HEK293 (cell line): Measurements from ENCODE around the gene OR6N2.

Experiments used
- CTCF ChIA-PET: fragments of 350-600 bp; formaldehyde crosslinking; extraction: SDS; loops from one replicate; lab custom pipeline; 2021; ENCODE audit warnings: antibody characterized with exemption; lab: Yijun Ruan, JAX
- POLR2A ChIA-PET: fragments of 300-600 bp; formaldehyde crosslinking; extraction: SDS; loops from one replicate; lab custom pipeline; 2020; ENCODE audit warnings: antibody characterized with exemption, inconsistent platforms; lab: Yijun Ruan, JAX
- H3K27ac ChIP-seq: fragments of 200-500 bp; sonication (Bioruptor generic); 2 replicates; pipeline ENCODE4 v1.5.1; 2014; ENCODE audit warnings: low read depth, low read length, control low read depth, inconsistent platforms; ENCODE audit errors: extremely low read depth
- H3K36me3 ChIP-seq, 2 experiments: fragments of 200-500 bp in 1 of 2; sonication (Bioruptor generic) in 1 of 2; 1 replicate in 1 of 2; 2 replicates in 1 of 2; pipeline ENCODE4 v1.5.1; 2014 to 2017; ENCODE audit warnings: inconsistent platforms in 2 of 2, low read length in 2 of 2; ENCODE audit not compliant: control insufficient read depth in 2 of 2, insufficient read depth in 1 of 2
- H3K4me1 ChIP-seq: fragments of 200-500 bp; sonication (Bioruptor generic); 2 replicates; pipeline ENCODE4 v1.5.1; 2014; ENCODE audit warnings: mild to moderate bottlenecking, low read length, inconsistent platforms; ENCODE audit not compliant: control insufficient read depth, insufficient read depth
- H3K4me3 ChIP-seq: 2 replicates; pipeline ENCODE4 v1.5.1; 2011; ENCODE audit warnings: low read depth, mild to moderate bottlenecking, control low read depth, low read length, moderate library complexity
- H3K9me3 ChIP-seq: fragments of 200-500 bp; sonication (Bioruptor generic); 2 replicates; pipeline ENCODE4 v1.5.1; 2014; ENCODE audit warnings: low read depth, low read length, inconsistent platforms; ENCODE audit not compliant: control insufficient read depth, insufficient read depth
- BCL11B ChIP-seq: fragments of 450-650 bp; formaldehyde crosslinking; IDR thresholded peaks from 2 replicates; pipeline ENCODE4 v1.5.1; 2016; ENCODE audit warnings: low read depth, missing biosample characterization, missing genetic modification characterization
- ZNF157 ChIP-seq: fragments of 450-650 bp; formaldehyde crosslinking; IDR thresholded peaks from 2 replicates; pipeline ENCODE4 v1.5.1; 2016; ENCODE audit warnings: missing biosample characterization, missing genetic modification characterization
- ZNF19 ChIP-seq: fragments of 450-650 bp; formaldehyde crosslinking; IDR thresholded peaks from 2 replicates; pipeline ENCODE4; 2016; ENCODE audit warnings: missing biosample characterization, missing genetic modification characterization, low read depth
- ZNF2 ChIP-seq: fragments of 450-650 bp; formaldehyde crosslinking; IDR thresholded peaks from 2 replicates; pipeline ENCODE4 v1.5.1; 2016; ENCODE audit warnings: missing biosample characterization, missing genetic modification characterization
- ZNF510 ChIP-seq: fragments of 450-650 bp; formaldehyde crosslinking; IDR thresholded peaks from 2 replicates; pipeline ENCODE4 v1.5.1; 2018; ENCODE audit warnings: mild to moderate bottlenecking, missing genetic modification characterization, missing biosample characterization; ENCODE audit not compliant: insufficient replicate concordance
- ZNF529 ChIP-seq: fragments of 450-650 bp; formaldehyde crosslinking; IDR thresholded peaks from 2 replicates; pipeline ENCODE4 v1.5.1; 2017; ENCODE audit warnings: missing genetic modification characterization, missing biosample characterization; ENCODE audit not compliant: insufficient replicate concordance
- ZNF530 ChIP-seq: fragments of 450-650 bp; formaldehyde crosslinking; IDR thresholded peaks from 2 replicates; pipeline ENCODE4 v1.5.1; 2016; ENCODE audit warnings: low read depth, missing biosample characterization, missing genetic modification characterization
- ZNF548 ChIP-seq: fragments of 450-650 bp; formaldehyde crosslinking; IDR thresholded peaks from 2 replicates; pipeline ENCODE4 v1.5.1; 2016; ENCODE audit warnings: missing biosample characterization, missing genetic modification characterization
- ZNF585B ChIP-seq: fragments of 450-650 bp; formaldehyde crosslinking; IDR thresholded peaks from 2 replicates; pipeline ENCODE4 v1.5.1; 2016; ENCODE audit warnings: missing biosample characterization, missing genetic modification characterization
- ZNF768 ChIP-seq: fragments of 450-650 bp; formaldehyde crosslinking; IDR thresholded peaks from 2 replicates; pipeline ENCODE4 v1.5.1; 2018; ENCODE audit warnings: missing biosample characterization, mild to moderate bottlenecking, missing genetic modification characterization
- ZNF791 ChIP-seq: fragments of 450-650 bp; formaldehyde crosslinking; IDR thresholded peaks from 2 replicates; pipeline ENCODE4 v1.5.1; 2016; ENCODE audit warnings: missing biosample characterization, missing genetic modification characterization
- ZSCAN16 ChIP-seq: fragments of 450-650 bp; formaldehyde crosslinking; IDR thresholded peaks from 2 replicates; pipeline ENCODE4 v1.5.1; 2016; ENCODE audit warnings: missing biosample characterization, missing genetic modification characterization
- TF ChIP-seq, protein P1 (sequence below): fragments of 450-650 bp; formaldehyde crosslinking; IDR thresholded peaks from 2 replicates; pipeline ENCODE4 v1.5.1; 2016; ENCODE audit warnings: missing biosample characterization, missing genetic modification characterization
- TF ChIP-seq, protein P2 (sequence below): fragments of 450-650 bp; formaldehyde crosslinking; IDR thresholded peaks from 2 replicates; pipeline ENCODE4 v1.5.1; 2017; ENCODE audit warnings: missing biosample characterization, missing genetic modification characterization
- TF ChIP-seq, protein P3 (sequence below): fragments of 450-650 bp; formaldehyde crosslinking; IDR thresholded peaks from 2 replicates; pipeline ENCODE4 v1.5.1; 2016; ENCODE audit warnings: missing biosample characterization, missing genetic modification characterization
- TF ChIP-seq, protein P4 (sequence below): fragments of 450-650 bp; formaldehyde crosslinking; IDR thresholded peaks from 2 replicates; pipeline ENCODE4 v1.5.1; 2017; ENCODE audit warnings: missing biosample characterization, missing genetic modification characterization
- TF ChIP-seq, protein P5 (sequence below): fragments of 450-650 bp; formaldehyde crosslinking; optimal IDR thresholded peaks from 2 replicates; pipeline ENCODE3; 2016; ENCODE audit warnings: missing biosample characterization, mild to moderate bottlenecking, missing genetic modification characterization
- TF ChIP-seq, protein P6 (sequence below): fragments of 450-650 bp; formaldehyde crosslinking; IDR thresholded peaks from 2 replicates; pipeline ENCODE4 v1.5.1; 2016; ENCODE audit warnings: missing biosample characterization, missing genetic modification characterization, low read depth
- TF ChIP-seq, protein P7 (sequence below): fragments of 450-650 bp; formaldehyde crosslinking; IDR thresholded peaks from 2 replicates; pipeline ENCODE4 v1.5.1; 2016; ENCODE audit warnings: missing biosample characterization, missing genetic modification characterization, borderline replicate concordance
- TF ChIP-seq, protein P8 (sequence below): fragments of 450-650 bp; formaldehyde crosslinking; IDR thresholded peaks from 2 replicates; pipeline ENCODE4 v1.5.1; 2017; ENCODE audit warnings: missing biosample characterization, mild to moderate bottlenecking, missing genetic modification characterization, moderate library complexity

OR6N2 gene

DNA sequence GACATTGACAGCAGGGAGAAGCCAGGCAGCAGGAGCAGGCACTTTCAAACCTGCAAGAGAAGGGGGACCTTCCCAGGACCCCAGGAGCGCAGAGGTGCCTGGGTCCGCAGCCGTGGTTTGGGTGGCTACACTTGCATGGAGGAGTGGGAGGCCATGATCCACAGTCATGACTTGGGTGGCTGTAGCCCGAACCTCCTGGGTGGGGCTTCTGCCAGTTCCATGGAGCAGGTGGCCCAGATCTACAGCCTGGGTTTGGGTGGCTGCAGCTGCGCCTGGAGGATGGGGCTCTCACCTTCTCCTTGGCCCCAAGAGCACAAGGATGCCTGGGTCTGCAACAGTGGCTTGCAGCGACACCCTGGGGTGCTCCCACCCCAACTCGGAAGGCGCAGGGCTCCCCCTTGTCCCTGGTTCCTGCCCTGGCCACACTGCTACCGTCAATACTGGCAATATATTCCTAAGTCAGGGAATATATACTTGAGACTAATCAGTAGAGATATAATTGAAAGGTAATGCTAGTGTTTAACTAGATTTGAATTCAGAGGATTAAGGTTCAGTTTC is 28.8 kb downstream of the OR6N2 start:
- ChIA-PET POLR2A (no interaction called here), CTCF (no interaction called here)
- Histone ChIP-seq H3K36me3 (no peaks in the 10 kb centered on the region), H3K27ac (no peak overlapping the region), H3K9me3 (no peaks in the 10 kb centered on the region), H3K4me1 (no peaks in the 10 kb centered on the region), H3K4me3 (no peak overlapping the region)
- TF ChIP-seq ZNF157 (tag by site-specific recombination): no peak
- TF ChIP-seq, protein P1, sequence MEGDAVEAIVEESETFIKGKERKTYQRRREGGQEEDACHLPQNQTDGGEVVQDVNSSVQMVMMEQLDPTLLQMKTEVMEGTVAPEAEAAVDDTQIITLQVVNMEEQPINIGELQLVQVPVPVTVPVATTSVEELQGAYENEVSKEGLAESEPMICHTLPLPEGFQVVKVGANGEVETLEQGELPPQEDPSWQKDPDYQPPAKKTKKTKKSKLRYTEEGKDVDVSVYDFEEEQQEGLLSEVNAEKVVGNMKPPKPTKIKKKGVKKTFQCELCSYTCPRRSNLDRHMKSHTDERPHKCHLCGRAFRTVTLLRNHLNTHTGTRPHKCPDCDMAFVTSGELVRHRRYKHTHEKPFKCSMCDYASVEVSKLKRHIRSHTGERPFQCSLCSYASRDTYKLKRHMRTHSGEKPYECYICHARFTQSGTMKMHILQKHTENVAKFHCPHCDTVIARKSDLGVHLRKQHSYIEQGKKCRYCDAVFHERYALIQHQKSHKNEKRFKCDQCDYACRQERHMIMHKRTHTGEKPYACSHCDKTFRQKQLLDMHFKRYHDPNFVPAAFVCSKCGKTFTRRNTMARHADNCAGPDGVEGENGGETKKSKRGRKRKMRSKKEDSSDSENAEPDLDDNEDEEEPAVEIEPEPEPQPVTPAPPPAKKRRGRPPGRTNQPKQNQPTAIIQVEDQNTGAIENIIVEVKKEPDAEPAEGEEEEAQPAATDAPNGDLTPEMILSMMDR (tag by site-specific recombination): no peak

DNA sequence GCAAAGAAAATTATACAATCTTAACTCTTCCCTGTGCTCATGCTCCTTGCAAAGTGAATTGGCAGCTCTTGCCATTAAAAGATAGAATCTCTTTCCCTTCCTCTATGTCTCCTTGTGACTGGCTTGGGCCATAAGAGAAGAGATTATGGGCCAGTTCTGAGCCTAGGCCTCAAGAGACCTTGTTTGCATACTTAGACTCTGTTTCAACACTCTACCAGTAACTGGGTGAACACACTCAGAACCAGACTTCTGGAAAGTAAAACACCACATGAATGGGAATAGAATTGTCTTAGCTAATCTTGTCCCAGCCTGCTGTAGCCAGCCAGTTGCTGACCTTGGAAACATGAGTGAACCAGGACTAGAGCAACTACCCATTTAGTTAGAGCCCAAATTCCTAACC is 45.2 kb downstream of the OR6N2 start:
- no peaks in the 10 kb centered on the region for H3K9me3 ChIP-seq
- no peak overlapping the region for H3K27ac ChIP-seq
- no peaks in the 10 kb centered on the region for H3K4me1 ChIP-seq
- ChIA-PET CTCF (no interaction called here), POLR2A (no interaction called here)
- H3K36me3 ChIP-seq: no peaks in the 10 kb centered on the region
- TF ChIP-seq ZNF791 (tag by site-specific recombination) (no peak), ZNF548 (tag by site-specific recombination) (no peak), ZNF2 (tag by site-specific recombination) (no peak), BCL11B (tag by site-specific recombination) (no peak), ZNF530 (tag by site-specific recombination) (no peak), ZNF510 (no peak), ZNF529 (tag by site-specific recombination) (no peak), ZSCAN16 (tag by site-specific recombination) (no peak), ZNF19 (no peak), ZNF585B (tag by site-specific recombination) (no peak), ZNF768 (no peak)
- TF ChIP-seq, protein P2, sequence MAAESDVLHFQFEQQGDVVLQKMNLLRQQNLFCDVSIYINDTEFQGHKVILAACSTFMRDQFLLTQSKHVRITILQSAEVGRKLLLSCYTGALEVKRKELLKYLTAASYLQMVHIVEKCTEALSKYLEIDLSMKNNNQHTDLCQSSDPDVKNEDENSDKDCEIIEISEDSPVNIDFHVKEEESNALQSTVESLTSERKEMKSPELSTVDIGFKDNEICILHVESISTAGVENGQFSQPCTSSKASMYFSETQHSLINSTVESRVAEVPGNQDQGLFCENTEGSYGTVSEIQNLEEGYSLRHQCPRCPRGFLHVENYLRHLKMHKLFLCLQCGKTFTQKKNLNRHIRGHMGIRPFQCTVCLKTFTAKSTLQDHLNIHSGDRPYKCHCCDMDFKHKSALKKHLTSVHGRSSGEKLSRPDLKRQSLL (tag by site-specific recombination): no peak
- TF ChIP-seq, protein P3, sequence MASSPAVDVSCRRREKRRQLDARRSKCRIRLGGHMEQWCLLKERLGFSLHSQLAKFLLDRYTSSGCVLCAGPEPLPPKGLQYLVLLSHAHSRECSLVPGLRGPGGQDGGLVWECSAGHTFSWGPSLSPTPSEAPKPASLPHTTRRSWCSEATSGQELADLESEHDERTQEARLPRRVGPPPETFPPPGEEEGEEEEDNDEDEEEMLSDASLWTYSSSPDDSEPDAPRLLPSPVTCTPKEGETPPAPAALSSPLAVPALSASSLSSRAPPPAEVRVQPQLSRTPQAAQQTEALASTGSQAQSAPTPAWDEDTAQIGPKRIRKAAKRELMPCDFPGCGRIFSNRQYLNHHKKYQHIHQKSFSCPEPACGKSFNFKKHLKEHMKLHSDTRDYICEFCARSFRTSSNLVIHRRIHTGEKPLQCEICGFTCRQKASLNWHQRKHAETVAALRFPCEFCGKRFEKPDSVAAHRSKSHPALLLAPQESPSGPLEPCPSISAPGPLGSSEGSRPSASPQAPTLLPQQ (tag by site-specific recombination): no peak
- TF ChIP-seq, protein P4, sequence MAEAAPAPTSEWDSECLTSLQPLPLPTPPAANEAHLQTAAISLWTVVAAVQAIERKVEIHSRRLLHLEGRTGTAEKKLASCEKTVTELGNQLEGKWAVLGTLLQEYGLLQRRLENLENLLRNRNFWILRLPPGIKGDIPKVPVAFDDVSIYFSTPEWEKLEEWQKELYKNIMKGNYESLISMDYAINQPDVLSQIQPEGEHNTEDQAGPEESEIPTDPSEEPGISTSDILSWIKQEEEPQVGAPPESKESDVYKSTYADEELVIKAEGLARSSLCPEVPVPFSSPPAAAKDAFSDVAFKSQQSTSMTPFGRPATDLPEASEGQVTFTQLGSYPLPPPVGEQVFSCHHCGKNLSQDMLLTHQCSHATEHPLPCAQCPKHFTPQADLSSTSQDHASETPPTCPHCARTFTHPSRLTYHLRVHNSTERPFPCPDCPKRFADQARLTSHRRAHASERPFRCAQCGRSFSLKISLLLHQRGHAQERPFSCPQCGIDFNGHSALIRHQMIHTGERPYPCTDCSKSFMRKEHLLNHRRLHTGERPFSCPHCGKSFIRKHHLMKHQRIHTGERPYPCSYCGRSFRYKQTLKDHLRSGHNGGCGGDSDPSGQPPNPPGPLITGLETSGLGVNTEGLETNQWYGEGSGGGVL (tag by site-specific recombination): no peak
- TF ChIP-seq, protein P5, sequence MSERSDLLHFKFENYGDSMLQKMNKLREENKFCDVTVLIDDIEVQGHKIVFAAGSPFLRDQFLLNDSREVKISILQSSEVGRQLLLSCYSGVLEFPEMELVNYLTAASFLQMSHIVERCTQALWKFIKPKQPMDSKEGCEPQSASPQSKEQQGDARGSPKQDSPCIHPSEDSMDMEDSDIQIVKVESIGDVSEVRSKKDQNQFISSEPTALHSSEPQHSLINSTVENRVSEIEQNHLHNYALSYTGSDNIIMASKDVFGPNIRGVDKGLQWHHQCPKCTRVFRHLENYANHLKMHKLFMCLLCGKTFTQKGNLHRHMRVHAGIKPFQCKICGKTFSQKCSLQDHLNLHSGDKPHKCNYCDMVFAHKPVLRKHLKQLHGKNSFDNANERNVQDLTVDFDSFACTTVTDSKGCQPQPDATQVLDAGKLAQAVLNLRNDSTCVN (tag by site-specific recombination): no peak
- TF ChIP-seq, protein P6, sequence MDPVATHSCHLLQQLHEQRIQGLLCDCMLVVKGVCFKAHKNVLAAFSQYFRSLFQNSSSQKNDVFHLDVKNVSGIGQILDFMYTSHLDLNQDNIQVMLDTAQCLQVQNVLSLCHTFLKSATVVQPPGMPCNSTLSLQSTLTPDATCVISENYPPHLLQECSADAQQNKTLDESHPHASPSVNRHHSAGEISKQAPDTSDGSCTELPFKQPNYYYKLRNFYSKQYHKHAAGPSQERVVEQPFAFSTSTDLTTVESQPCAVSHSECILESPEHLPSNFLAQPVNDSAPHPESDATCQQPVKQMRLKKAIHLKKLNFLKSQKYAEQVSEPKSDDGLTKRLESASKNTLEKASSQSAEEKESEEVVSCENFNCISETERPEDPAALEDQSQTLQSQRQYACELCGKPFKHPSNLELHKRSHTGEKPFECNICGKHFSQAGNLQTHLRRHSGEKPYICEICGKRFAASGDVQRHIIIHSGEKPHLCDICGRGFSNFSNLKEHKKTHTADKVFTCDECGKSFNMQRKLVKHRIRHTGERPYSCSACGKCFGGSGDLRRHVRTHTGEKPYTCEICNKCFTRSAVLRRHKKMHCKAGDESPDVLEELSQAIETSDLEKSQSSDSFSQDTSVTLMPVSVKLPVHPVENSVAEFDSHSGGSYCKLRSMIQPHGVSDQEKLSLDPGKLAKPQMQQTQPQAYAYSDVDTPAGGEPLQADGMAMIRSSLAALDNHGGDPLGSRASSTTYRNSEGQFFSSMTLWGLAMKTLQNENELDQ (tag by site-specific recombination): no peak
- TF ChIP-seq, protein P7, sequence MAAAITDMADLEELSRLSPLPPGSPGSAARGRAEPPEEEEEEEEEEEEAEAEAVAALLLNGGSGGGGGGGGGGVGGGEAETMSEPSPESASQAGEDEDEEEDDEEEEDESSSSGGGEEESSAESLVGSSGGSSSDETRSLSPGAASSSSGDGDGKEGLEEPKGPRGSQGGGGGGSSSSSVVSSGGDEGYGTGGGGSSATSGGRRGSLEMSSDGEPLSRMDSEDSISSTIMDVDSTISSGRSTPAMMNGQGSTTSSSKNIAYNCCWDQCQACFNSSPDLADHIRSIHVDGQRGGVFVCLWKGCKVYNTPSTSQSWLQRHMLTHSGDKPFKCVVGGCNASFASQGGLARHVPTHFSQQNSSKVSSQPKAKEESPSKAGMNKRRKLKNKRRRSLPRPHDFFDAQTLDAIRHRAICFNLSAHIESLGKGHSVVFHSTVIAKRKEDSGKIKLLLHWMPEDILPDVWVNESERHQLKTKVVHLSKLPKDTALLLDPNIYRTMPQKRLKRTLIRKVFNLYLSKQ (tag by site-specific recombination): no peak
- TF ChIP-seq, protein P8, sequence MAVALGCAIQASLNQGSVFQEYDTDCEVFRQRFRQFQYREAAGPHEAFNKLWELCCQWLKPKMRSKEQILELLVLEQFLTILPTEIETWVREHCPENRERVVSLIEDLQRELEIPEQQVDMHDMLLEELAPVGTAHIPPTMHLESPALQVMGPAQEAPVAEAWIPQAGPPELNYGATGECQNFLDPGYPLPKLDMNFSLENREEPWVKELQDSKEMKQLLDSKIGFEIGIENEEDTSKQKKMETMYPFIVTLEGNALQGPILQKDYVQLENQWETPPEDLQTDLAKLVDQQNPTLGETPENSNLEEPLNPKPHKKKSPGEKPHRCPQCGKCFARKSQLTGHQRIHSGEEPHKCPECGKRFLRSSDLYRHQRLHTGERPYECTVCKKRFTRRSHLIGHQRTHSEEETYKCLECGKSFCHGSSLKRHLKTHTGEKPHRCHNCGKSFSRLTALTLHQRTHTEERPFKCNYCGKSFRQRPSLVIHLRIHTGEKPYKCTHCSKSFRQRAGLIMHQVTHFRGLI (tag by site-specific recombination): no peak
- TF ChIP-seq, all 188 proteins: peak for 0
- H3K4me3 ChIP-seq: no peak overlapping the region
